Measurements from ENCODE around the gene GPM6B.

The GPM6B gene

DNA sequence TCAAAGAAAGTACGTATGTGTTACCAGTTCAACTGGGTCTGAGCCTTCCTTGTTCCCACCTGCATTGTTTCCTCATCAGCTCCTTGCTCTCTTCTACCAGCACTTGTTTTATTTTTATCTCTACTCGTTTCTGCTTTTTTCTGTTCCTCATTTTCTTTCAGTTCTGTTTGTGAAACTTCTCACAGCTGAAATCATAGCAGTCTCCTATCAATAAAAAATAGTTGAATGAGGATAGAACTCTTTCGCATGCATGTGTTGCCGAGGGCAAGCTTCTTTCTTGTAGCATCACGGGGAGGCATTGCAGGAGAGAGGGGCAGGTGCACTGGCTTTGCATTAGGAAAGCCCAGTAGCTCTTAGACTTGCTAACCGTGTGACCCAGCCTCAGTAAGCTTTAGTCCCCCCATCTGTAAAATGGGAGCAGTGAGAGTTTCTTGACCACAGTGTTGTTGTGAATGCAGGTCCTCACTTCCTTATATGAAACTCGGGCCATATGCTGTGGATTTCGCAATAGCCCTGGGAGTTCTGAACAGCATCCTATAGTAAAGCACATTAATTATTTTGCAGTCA is 57.7 kb downstream of the GPM6B start:
- H3K9me2 ChIP-seq (replicated peaks; ENCODE audit: insufficient read depth, low read length), result no peaks in the 10 kb centered on the region
- no peak overlapping the region for H2AFZ ChIP-seq (ENCODE audit: low read depth, low read length, severe bottlenecking)
- H3K27me3 ChIP-seq (ENCODE audit: low read length), result no peaks in the 10 kb centered on the region
- no peak for TF ChIP-seq EZH2phosphoT487 (conservative IDR thresholded peaks at IDR 0.05; ENCODE audit: low read length)
- TF ChIP-seq, protein P1, sequence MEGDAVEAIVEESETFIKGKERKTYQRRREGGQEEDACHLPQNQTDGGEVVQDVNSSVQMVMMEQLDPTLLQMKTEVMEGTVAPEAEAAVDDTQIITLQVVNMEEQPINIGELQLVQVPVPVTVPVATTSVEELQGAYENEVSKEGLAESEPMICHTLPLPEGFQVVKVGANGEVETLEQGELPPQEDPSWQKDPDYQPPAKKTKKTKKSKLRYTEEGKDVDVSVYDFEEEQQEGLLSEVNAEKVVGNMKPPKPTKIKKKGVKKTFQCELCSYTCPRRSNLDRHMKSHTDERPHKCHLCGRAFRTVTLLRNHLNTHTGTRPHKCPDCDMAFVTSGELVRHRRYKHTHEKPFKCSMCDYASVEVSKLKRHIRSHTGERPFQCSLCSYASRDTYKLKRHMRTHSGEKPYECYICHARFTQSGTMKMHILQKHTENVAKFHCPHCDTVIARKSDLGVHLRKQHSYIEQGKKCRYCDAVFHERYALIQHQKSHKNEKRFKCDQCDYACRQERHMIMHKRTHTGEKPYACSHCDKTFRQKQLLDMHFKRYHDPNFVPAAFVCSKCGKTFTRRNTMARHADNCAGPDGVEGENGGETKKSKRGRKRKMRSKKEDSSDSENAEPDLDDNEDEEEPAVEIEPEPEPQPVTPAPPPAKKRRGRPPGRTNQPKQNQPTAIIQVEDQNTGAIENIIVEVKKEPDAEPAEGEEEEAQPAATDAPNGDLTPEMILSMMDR (IDR thresholded peaks at IDR 0.05; ENCODE audit: insufficient read depth, low read length, poor library complexity, severe bottlenecking), result no peak
- H3F3A ChIP-seq (ENCODE audit: insufficient read depth), result peaks cover 5% of the 10 kb centered on the region; the same call in 1 of the 2 replicates
- no peak overlapping the region for H3K9ac ChIP-seq (ENCODE audit: low read length)
- H4K20me1 ChIP-seq (ENCODE audit: low read depth, low read length), result no peaks in the 10 kb centered on the region
- H3K27ac ChIP-seq (ENCODE audit: low read depth, low read length), result peak overlapping the region; percentile 71
- peak overlapping the region; percentile 37 for H3K4me2 ChIP-seq (ENCODE audit: low read depth, low read length, poor library complexity, severe bottlenecking)
- H3K4me3 ChIP-seq (ENCODE audit: insufficient read depth, low read length, poor library complexity, severe bottlenecking), result no peak overlapping the region
- peaks cover 7% of the 10 kb centered on the region; the same call in 1 of the 2 replicates for H3K36me3 ChIP-seq (ENCODE audit: low read length)
- H3K79me2 ChIP-seq (ENCODE audit: insufficient read depth, low read length), result no peaks in the 10 kb centered on the region
- no peaks in the 10 kb centered on the region for H3K9me3 ChIP-seq (ENCODE audit: insufficient read depth, low read length)

DNA sequence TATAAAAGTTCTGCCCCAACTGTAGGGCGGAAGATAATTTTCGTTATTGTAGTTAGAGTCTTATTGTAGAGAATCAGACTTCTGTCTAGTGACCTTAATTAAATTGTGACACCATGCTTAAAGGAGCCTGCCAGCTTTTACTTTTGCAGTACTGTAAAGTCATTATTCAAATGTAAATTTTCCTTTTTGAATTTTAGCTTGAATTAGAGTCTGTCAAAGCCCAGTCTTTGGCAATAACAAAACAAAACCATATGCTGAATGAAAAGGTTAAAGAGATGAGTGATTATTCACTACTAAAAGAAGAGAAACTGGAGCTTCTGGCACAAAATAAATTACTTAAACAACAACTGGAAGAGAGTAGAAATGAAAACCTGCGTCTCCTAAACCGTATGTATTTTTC is 60.5 kb downstream of the GPM6B start:
- H3K9me3 ChIP-seq (ENCODE audit: insufficient read depth, low read length), result no peaks in the 10 kb centered on the region
- H3F3A ChIP-seq (ENCODE audit: insufficient read depth), result peaks cover 5% of the 10 kb centered on the region; the same call in 1 of the 2 replicates
- H2AFZ ChIP-seq (ENCODE audit: low read depth, low read length, severe bottlenecking), result no peak overlapping the region
- no peaks in the 10 kb centered on the region for H3K27me3 ChIP-seq (ENCODE audit: low read length)
- no peak overlapping the region for H3K4me3 ChIP-seq (ENCODE audit: insufficient read depth, low read length, poor library complexity, severe bottlenecking)
- no peak overlapping the region for H3K9ac ChIP-seq (ENCODE audit: low read length)
- H4K20me1 ChIP-seq (ENCODE audit: low read depth, low read length), result no peaks in the 10 kb centered on the region
- H3K36me3 ChIP-seq (ENCODE audit: low read length), result 0 out of 2 replicates have a peak, but pooled peaks cover 3% of the 10 kb centered on the region
- H3K9me2 ChIP-seq (replicated peaks; ENCODE audit: insufficient read depth, low read length), result no peaks in the 10 kb centered on the region
- TF ChIP-seq, protein P1 (IDR thresholded peaks at IDR 0.05; ENCODE audit: insufficient read depth, low read length, poor library complexity, severe bottlenecking), result no peak
- no peak for TF ChIP-seq EZH2phosphoT487 (conservative IDR thresholded peaks at IDR 0.05; ENCODE audit: low read length)
- no peak overlapping the region for H3K4me2 ChIP-seq (ENCODE audit: low read depth, low read length, poor library complexity, severe bottlenecking)
- no peak overlapping the region for H3K27ac ChIP-seq (ENCODE audit: low read depth, low read length)
- no peaks in the 10 kb centered on the region for H3K79me2 ChIP-seq (ENCODE audit: insufficient read depth, low read length)

DNA sequence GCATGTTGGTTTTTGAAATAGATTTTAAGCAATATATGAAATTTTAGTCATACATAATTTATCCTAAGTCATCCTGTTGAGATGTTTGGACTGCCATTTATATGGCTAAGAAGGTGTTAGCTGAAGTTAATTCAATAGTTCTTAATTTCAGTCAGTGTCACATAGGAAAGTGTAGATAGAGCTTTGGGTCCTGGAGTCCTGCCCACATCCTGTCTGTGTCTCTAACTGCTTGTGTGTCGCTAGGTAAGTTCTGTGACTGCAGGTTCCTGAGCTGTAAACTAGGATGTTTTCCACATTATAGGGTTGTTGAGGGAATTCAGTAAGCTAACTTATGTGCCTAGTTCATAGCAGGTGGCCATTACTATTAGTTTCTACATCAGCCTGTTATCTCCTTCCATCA is 61.6 kb downstream of the GPM6B start:
- no peaks in the 10 kb centered on the region for H3K27me3 ChIP-seq (ENCODE audit: low read length)
- H3F3A ChIP-seq (ENCODE audit: insufficient read depth), result peaks cover 5% of the 10 kb centered on the region; the same call in 1 of the 2 replicates
- 0 out of 2 replicates have a peak, but pooled peaks cover 10% of the 10 kb centered on the region for H3K36me3 ChIP-seq (ENCODE audit: low read length)
- no peaks in the 10 kb centered on the region for H3K79me2 ChIP-seq (ENCODE audit: insufficient read depth, low read length)
- H3K4me2 ChIP-seq (ENCODE audit: low read depth, low read length, poor library complexity, severe bottlenecking), result no peak overlapping the region
- no peaks in the 10 kb centered on the region for H4K20me1 ChIP-seq (ENCODE audit: low read depth, low read length)
- H3K9ac ChIP-seq (ENCODE audit: low read length), result no peak overlapping the region
- TF ChIP-seq EZH2phosphoT487 (conservative IDR thresholded peaks at IDR 0.05; ENCODE audit: low read length), result no peak
- TF ChIP-seq, protein P1 (IDR thresholded peaks at IDR 0.05; ENCODE audit: insufficient read depth, low read length, poor library complexity, severe bottlenecking), result no peak
- H3K9me2 ChIP-seq (replicated peaks; ENCODE audit: insufficient read depth, low read length), result no peaks in the 10 kb centered on the region
- no peak overlapping the region for H3K27ac ChIP-seq (ENCODE audit: low read depth, low read length)
- no peak overlapping the region for H3K4me3 ChIP-seq (ENCODE audit: insufficient read depth, low read length, poor library complexity, severe bottlenecking)
- H2AFZ ChIP-seq (ENCODE audit: low read depth, low read length, severe bottlenecking), result no peak overlapping the region
- H3K9me3 ChIP-seq (ENCODE audit: insufficient read depth, low read length), result no peaks in the 10 kb centered on the region
